HCT116 (cell line): ENCODE data around the gene CIAO2B. TPM values are rescaled to one million over a fixed set of nuclear protein-coding genes. Genes with fewer than 3 reads are reported as not detected.

Source experiments
- ATAC-seq: fragments of 200-7000 bp; cut with Tn5 transposase; 2 replicates; pipeline ENCODE4 v1.9.1; 2020; ENCODE audit warnings: mild to moderate bottlenecking, moderate library complexity
- BruUV-seq: library from RNA; stranded (reverse); fragments of 400-500 nt; replicated peaks from 2 replicates; lab custom pipeline; 2021; lab: Mats Ljungman, UMichigan
- CTCF ChIA-PET: fragments of 300-600 bp; sonication (Branson Sonifier 250); formaldehyde crosslinking; loops from one replicate; lab custom pipeline; 2021; ENCODE audit warnings: antibody characterized with exemption; lab: Charles Lee
- POLR2A ChIA-PET: fragments of 300-600, 350-600 bp; sonication (Branson Sonifier 250); formaldehyde crosslinking; loops from one replicate; lab custom pipeline; 2021; ENCODE audit warnings: antibody characterized with exemption; lab: Charles Lee
- RAD21 ChIA-PET, 2 experiments: fragments of 300-600 bp; sonication (Branson Sonifier 250); formaldehyde crosslinking; loops; one replicate each; lab custom pipeline; 2023; ENCODE audit warnings: low total read pairs in 2 of 2; ENCODE audit not compliant: uncharacterized antibody in 2 of 2, unreplicated experiment in 2 of 2, low non-redundant PET in 1 of 2; lab: Charles Lee
- DNase-seq: peaks from one replicate; pipeline ENCODE4 v3.0.0-alpha.2; 2010; ENCODE audit warnings: low read depth, low spot score
- H2AFZ ChIP-seq: fragments of 200-600 bp; shearing (Covaris generic), sonication (generic); 2 replicates; pipeline ENCODE4 v1.6.1; 2017; ENCODE audit warnings: low read depth, mixed run types, mixed read lengths, antibody characterized with exemption, low read length; ENCODE audit not compliant: poor library complexity, severe bottlenecking
- H3K27ac ChIP-seq: 2 replicates; pipeline ENCODE4 v1.5.1; 2012; ENCODE audit warnings: low read depth, low read length
- H3K27me3 ChIP-seq: fragments of 200-600 bp; sonication (generic); 2 replicates; pipeline ENCODE4 v1.6.1; 2016; ENCODE audit warnings: mixed run types, low read length, mixed read lengths; ENCODE audit not compliant: insufficient read depth
- H3K36me3 ChIP-seq, 2 experiments: fragments of 200-500 bp in 1 of 2; fragments of 200-600 bp in 1 of 2; sonication (Bioruptor generic) in 1 of 2; sonication (generic) in 1 of 2; 2 replicates each; pipeline versions ENCODE4 v1.5.1 to v1.6.1; 2014 to 2016; ENCODE audit warnings: low read length in 2 of 2, inconsistent platforms in 1 of 2, mixed read lengths in 1 of 2, mixed run types in 1 of 2; ENCODE audit not compliant: insufficient read depth in 2 of 2, control insufficient read depth in 1 of 2
- H3K4me1 ChIP-seq, 2 experiments: fragments of 200-600 bp in 1 of 2; sonication (generic) in 1 of 2; 2 replicates each; pipeline versions ENCODE4 v1.5.1 to v1.6.1; 2012 to 2017; ENCODE audit warnings: low read length in 2 of 2, inconsistent platforms in 1 of 2, mild to moderate bottlenecking in 1 of 2, mixed read lengths in 1 of 2, mixed run types in 1 of 2, moderate library complexity in 1 of 2; ENCODE audit not compliant: insufficient read depth in 2 of 2, control insufficient read depth in 1 of 2
- H3K4me2 ChIP-seq: fragments of 200-600 bp; sonication (generic); 2 replicates; pipeline ENCODE4 v1.6.1; 2017; ENCODE audit warnings: mixed run types, low read length, mixed read lengths
- H3K4me3 ChIP-seq, 2 experiments: fragments of 200-600 bp in 1 of 2; sonication (generic) in 1 of 2; replicated peaks in 1 of 2; 2 replicates each; pipeline ENCODE4 v1.5.1; 2011 to 2016; ENCODE audit warnings: low read length in 2 of 2, control low read depth in 1 of 2, low read depth in 1 of 2, mild to moderate bottlenecking in 1 of 2, mixed read lengths in 1 of 2, mixed run types in 1 of 2
- H3K79me2 ChIP-seq: fragments of 200-600 bp; sonication (generic); 2 replicates; pipeline ENCODE4 v1.6.1; 2017; ENCODE audit warnings: mild to moderate bottlenecking, mixed run types, low read length, moderate library complexity, mixed read lengths; ENCODE audit not compliant: insufficient read depth
- H3K9ac ChIP-seq: fragments of 200-600 bp; sonication (generic); 2 replicates; pipeline ENCODE4 v1.6.1; 2016; ENCODE audit warnings: low read length, mixed read lengths
- H3K9me2 ChIP-seq: fragments of 200-600 bp; sonication (generic), shearing (Covaris generic); 2 replicates; pipeline ENCODE4 v1.6.1; 2017; ENCODE audit warnings: mixed run types, mild to moderate bottlenecking, moderate library complexity; ENCODE audit not compliant: insufficient read depth
- H3K9me3 ChIP-seq, 2 experiments: fragments of 200-500 bp in 1 of 2; fragments of 200-600 bp in 1 of 2; sonication (Bioruptor generic) in 1 of 2; sonication (generic) in 1 of 2; 2 replicates each; pipeline ENCODE4 v1.6.1; 2014 to 2017; ENCODE audit warnings: low read length in 2 of 2, mixed read lengths in 2 of 2, inconsistent platforms in 1 of 2, low read depth in 1 of 2, mild to moderate bottlenecking in 1 of 2, mixed run types in 1 of 2, moderate library complexity in 1 of 2; ENCODE audit not compliant: control insufficient read depth in 1 of 2, insufficient read depth in 1 of 2
- H4K20me1 ChIP-seq: fragments of 200-600 bp; sonication (generic), shearing (Covaris generic); 2 replicates; pipeline ENCODE4 v1.6.1; 2017; ENCODE audit warnings: mixed run types, mild to moderate bottlenecking, moderate library complexity; ENCODE audit not compliant: insufficient read depth
- EZH2phosphoT487 ChIP-seq: fragments of 200-600 bp; IDR thresholded peaks from 2 replicates; pipeline ENCODE4 v1.6.1; 2018; ENCODE audit warnings: antibody characterized with exemption, borderline replicate concordance
- ZBTB33 ChIP-seq: IDR thresholded peaks from 2 replicates; pipeline ENCODE4 v1.6.1; 2011; ENCODE audit warnings: mild to moderate bottlenecking, low read length, moderate library complexity; ENCODE audit not compliant: insufficient replicate concordance; ENCODE audit errors: extremely low read depth
- intact Hi-C: fragments of 100-400 bp; cut with micrococcal nuclease; formaldehyde crosslinking; loops from 2 replicates; pipeline ENCODE4 v1.10.0; 2022
- total RNA-seq: library from RNA; stranded (reverse); gene quantifications from one replicate; pipeline ENCODE4 v1.2.1, GENCODE V29; 2021; ENCODE audit not compliant: unreplicated experiment

The CIAO2B gene
- total RNA-seq, 1 experiment from 2014 or later = 113 TPM

- POLR2A ChIA-PET = no interaction called here
- TF ChIP-seq ZBTB33 = no peak
- no peak for TF ChIP-seq EZH2phosphoT487
- Histone ChIP-seq H3K36me3 (no peaks in the 10 kb centered on the region), H3K4me2 (no peak overlapping the region), H3K27me3 (no peaks in the 10 kb centered on the region), H3K9ac (no peak overlapping the region), H3K27ac (no peak overlapping the region), H3K4me3 (no peak overlapping the region), H3K4me1 (peaks cover 17% of the 10 kb centered on the region in 2 experiments), H4K20me1 (no peaks in the 10 kb centered on the region), H3K9me2 (no peaks in the 10 kb centered on the region), H3K79me2 (no peaks in the 10 kb centered on the region), H2AFZ (no peak overlapping the region), H3K9me3 (no peaks in the 10 kb centered on the region)
- ATAC-seq = no peak
- no TSS peak for BruUV-seq
- DNase-seq = no peak
- CTCF ChIA-PET = interaction anchor here (1.3 to 1.5 kb wide), 2 partner anchors 9 to 25 kb away, joined by 3 read pairs; no protein-coding TSS in a partner anchor
- RAD21 ChIA-PET = no interaction called here
- intact Hi-C loops = no loop called here
These were observed 30.4 kb downstream of the CIAO2B start for GRCh38 chr16:66903544-66904427.
